GM12865 (cell line): Measurements from ENCODE around the gene INTS6L.

Source experiments
- DNase-seq: peaks from one replicate; pipeline ENCODE4 v3.0.0; 2010; ENCODE audit warnings: low read depth
- H3K4me3 ChIP-seq: 2 replicates; pipeline ENCODE4 v1.5.1; 2011; ENCODE audit warnings: mild to moderate bottlenecking, low read depth, low read length, control low read depth
- CTCF ChIP-seq: IDR thresholded peaks from 2 replicates; pipeline ENCODE4 v1.5.1; 2011; ENCODE audit warnings: low read length, control low read depth, low read depth, inconsistent platforms; ENCODE audit not compliant: insufficient read depth; ENCODE audit errors: missing control alignments

Gene INTS6L

GRCh38 chrX:135522132-135522530 lies 1.7 kb downstream of the INTS6L start:
- H3K4me3 ChIP-seq = peak overlapping the region; percentile 52
- DNase-seq = no peak
- TF ChIP-seq CTCF = no peak

- peak overlapping the region; percentile 52 for H3K4me3 ChIP-seq
- DNase-seq = no peak
Measured at GRCh38 chrX:135522878-135523693, 2.6 kb downstream of the INTS6L start.

GRCh38 chrX:135528254-135528653 lies 7.8 kb downstream of the INTS6L start:
- no peak overlapping the region for H3K4me3 ChIP-seq
- DNase-seq = no peak
- TF ChIP-seq CTCF = no peak

More at GRCh38 chrX:135522878-135523693, 2.6 kb downstream of the INTS6L start:
- no peak for TF ChIP-seq CTCF

GRCh38 chrX:135528756-135529155 lies 8.3 kb downstream of the INTS6L start:
- no peak overlapping the region for H3K4me3 ChIP-seq
- TF ChIP-seq CTCF = no peak
- no peak for DNase-seq

GRCh38 chrX:135530097-135530496 lies 9.6 kb downstream of the INTS6L start:
- no peak overlapping the region for H3K4me3 ChIP-seq
- no peak for DNase-seq
- TF ChIP-seq CTCF = no peak

- DNase-seq = no peak
- TF ChIP-seq CTCF = no peak
- H3K4me3 ChIP-seq = no peak overlapping the region
Measured at GRCh38 chrX:135531813-135532212, 11.4 kb downstream of the INTS6L start.
